Ovary (tissue), 9 donors: ENCODE measurements around the gene SUGT1. TPM values are rescaled to one million over a fixed set of nuclear protein-coding genes. Genes with fewer than 3 reads are reported as not detected.

ENCODE experiments used
- DNase-seq, 5 donors: peaks; one replicate each; pipeline ENCODE4 v3.0.0-alpha.2; 2019 to 2020
- H3K27ac ChIP-seq, 2 donors: fragments of 200-600 bp; one replicate each; pipeline versions ENCODE4 v1.5.1 to v1.8.0; 2019 to 2022
- H3K27me3 ChIP-seq: fragments of 200-600 bp; one replicate; pipeline ENCODE4 v1.8.0; 2022
- H3K36me3 ChIP-seq: fragments of 200-600 bp; sonication (generic); one replicate; pipeline ENCODE4 v1.5.1; 2019
- H3K4me1 ChIP-seq: one replicate; pipeline ENCODE4 v1.8.1; 2013; ENCODE audit warnings: mild to moderate bottlenecking, moderate library complexity; ENCODE audit not compliant: insufficient read depth
- H3K4me3 ChIP-seq: fragments of 200-600 bp; sonication (generic); one replicate; pipeline ENCODE4 v1.5.1; 2017
- H3K9me3 ChIP-seq, 2 donors: fragments of 200-600 bp in 1 of 2; sonication (generic) in 1 of 2; one replicate each; pipeline versions ENCODE4 v1.5.1 to v1.8.1; 2013 to 2019; ENCODE audit warnings: mild to moderate bottlenecking in 1 of 2, moderate library complexity in 1 of 2
- CTCF ChIP-seq, 3 donors: fragments of 450-650 bp in 2 of 3; fragments of 200-600 bp in 1 of 3; IDR thresholded peaks; one replicate each; pipeline versions ENCODE4 v1.5.1 to v1.8.0; 2016 to 2022; ENCODE audit warnings: antibody characterized with exemption in 3 of 3, mild to moderate bottlenecking in 1 of 3
- EP300 ChIP-seq: sonication (generic); formaldehyde crosslinking; IDR thresholded peaks from one replicate; pipeline ENCODE4 v1.6.1; 2017; ENCODE audit warnings: antibody characterized with exemption
- POLR2A ChIP-seq: fragments of 450-650 bp; IDR thresholded peaks from one replicate; pipeline ENCODE4 v1.6.1; 2017; ENCODE audit warnings: antibody characterized with exemption, mild to moderate bottlenecking, moderate library complexity
- WGBS, 3 donors: extraction: QIAGEN DNeasy Blood & Tissue Kit in 1 of 3; methylation state at CpG; one replicate each; pipeline versions ENCODE4 v1.1.5 to v1.1.7; 2013 to 2017; 5-methylcytosine and 5-hydroxymethylcytosine counted together
- intact Hi-C, 4 donors: fragments of 100-400 bp; cut with DNase I; formaldehyde crosslinking; loops; one replicate each; pipeline versions ENCODE4 v1.11.0 to v1.15.1; 2022 to 2023
- polyA plus RNA-seq, 2 donors: library from polyadenylated mRNA; stranded (reverse); fragments of 200-250 nt in 1 of 2; fragments of 350-450 nt in 1 of 2; fragmentation: Illumina TruSeq in 1 of 2; extraction: RNeasy Lipid Tissue Mini Kit (QIAGEN cat#74804) in 1 of 2; gene quantifications; one replicate each; pipeline ENCODE4 v1.2.3, GENCODE V29; 2013 to 2014
- total RNA-seq, 7 donors: library from RNA; depleted of rRNA in 2 of 7; stranded (reverse); fragments of >200 nt in 2 of 7; fragmentation: NEBNext Ultra II Directional in 3 of 7; extraction: Animal tissue kit (Norgen Biotek cat#: 25700) in 3 of 7; gene quantifications; one replicate each; pipeline versions ENCODE4 v1.1.0 to v1.2.4, GENCODE V29; 2016 to 2023
- donor health status: DM: no; HTN: no; CAD: no; lungs with moderate emphysema.
- donor health status: DM: no; HTN: no; CAD: no.
- donor health status: Bipolar disorder and iron deficiency.
- donor health status: DM: yes; HTN: yes; CAD: no.
- donor health status: DM: no; HTN: no; CAD: no.
- donor health status: DM: yes; HTN: yes; CAD: no.

SUGT1 gene
- total and polyA plus RNA-seq, 9 donors: 20.0 to 50.7 (median 44.8) TPM

- no peak overlapping the region for H3K4me3 ChIP-seq
- H3K27me3 ChIP-seq: no peaks in the 10 kb centered on the region
- H3K4me1 ChIP-seq: no peaks in the 10 kb centered on the region
- H3K9me3 ChIP-seq: no peaks in the 10 kb centered on the region
- WGBS, 3 donors: 3 to 5% (median 4%) methylated on average over 69 to 75 of the region's 75 CpGs
- no peaks in the 10 kb centered on the region for H3K36me3 ChIP-seq
- DNase-seq: no peak
- H3K27ac ChIP-seq: no peak overlapping the region
- no peak for TF ChIP-seq CTCF (IDR thresholded peaks at IDR 0.05)
- no peak for TF ChIP-seq EP300
- no peak for TF ChIP-seq POLR2A
- intact Hi-C loops: no loop called here
These were observed 86.3 kb downstream of the SUGT1 start for GRCh38 chr13:52738719-52739467.

DNA sequence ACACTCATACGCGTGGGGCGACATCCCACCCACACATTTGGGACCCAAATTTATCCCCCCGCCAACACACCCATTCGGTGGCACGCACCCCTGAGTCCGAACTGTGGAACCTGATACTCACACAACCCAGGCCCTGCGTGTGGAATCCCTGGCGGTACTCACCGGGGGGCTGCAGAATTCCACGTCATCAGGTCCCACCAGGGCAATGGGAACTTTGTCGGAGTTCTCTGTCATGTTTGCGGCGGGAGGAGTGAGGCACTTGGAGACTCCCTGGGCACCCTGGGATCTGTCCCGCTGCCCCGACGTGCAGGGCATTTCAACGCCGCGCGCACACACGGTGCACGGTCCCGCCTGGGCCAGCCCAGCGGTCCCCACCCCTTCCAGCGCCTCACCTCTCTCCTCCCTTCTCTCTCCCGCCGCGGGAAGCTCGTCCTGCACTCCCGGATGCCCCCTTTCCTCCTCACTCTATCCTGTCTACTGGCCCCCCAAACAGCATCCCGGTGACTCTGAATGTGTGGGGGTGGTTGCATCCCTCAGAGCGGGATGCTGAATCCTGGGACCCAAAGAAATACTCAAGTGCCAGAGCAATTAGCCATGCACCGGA is 86.9 kb downstream of the SUGT1 start, which contains the start of gene CNMD:
Gene CNMD (minus strand): TSS at position 353 of the 604 bp plus-strand sequence. CDS start 119 bp downstream, at position 234.
- DNase-seq: no peak
- no peaks in the 10 kb centered on the region for H3K9me3 ChIP-seq
- no peak within 1 kb of the TSS for H3K4me3 ChIP-seq
- no peaks in the 10 kb centered on the region for H3K27me3 ChIP-seq
- TF ChIP-seq EP300: no peak
- no peak for TF ChIP-seq CTCF (IDR thresholded peaks at IDR 0.05)
- 3 to 5% (median 5%) methylated on average over 30 to 34 of the region's 34 CpGs for WGBS, 3 donors
- no peak within 1 kb of the TSS for H3K27ac ChIP-seq
- H3K36me3 ChIP-seq: no peaks in the 10 kb centered on the region
- H3K4me1 ChIP-seq: no peaks in the 10 kb centered on the region
- intact Hi-C loops: no loop called here

GRCh38 chr13:52743569-52743968 is 90.9 kb downstream of the SUGT1 start:
- 58 to 73% (median 71%) methylated on average over 1 of the region's 1 CpG for WGBS, 3 donors
- no peak for TF ChIP-seq CTCF (IDR thresholded peaks at IDR 0.05)
- no peak for TF ChIP-seq EP300
- no peak for TF ChIP-seq POLR2A

GRCh38 chr13:52743988-52744387 is 91.4 kb downstream of the SUGT1 start:
- Histone ChIP-seq H3K4me1 (no peaks in the 10 kb centered on the region), H3K4me3 (no peak overlapping the region), H3K36me3 (no peaks in the 10 kb centered on the region), H3K27ac (no peak overlapping the region), H3K9me3 (no peaks in the 10 kb centered on the region), H3K27me3 (no peaks in the 10 kb centered on the region)
- DNase-seq: no peak
- intact Hi-C loops: no loop called here
- WGBS, 3 donors: 88 to 95% (median 92%) methylated on average over 3 of the region's 3 CpGs
- no peak for TF ChIP-seq POLR2A
- no peak for TF ChIP-seq EP300
- no peak for TF ChIP-seq CTCF (IDR thresholded peaks at IDR 0.05)

More at GRCh38 chr13:52743569-52743968, 90.9 kb downstream of the SUGT1 start:
- DNase-seq: no peak
- intact Hi-C loops: no loop called here
- no peaks in the 10 kb centered on the region for H3K4me1 ChIP-seq
- H3K4me3 ChIP-seq: no peak overlapping the region
- H3K27me3 ChIP-seq: no peaks in the 10 kb centered on the region
- no peak overlapping the region for H3K27ac ChIP-seq
- no peaks in the 10 kb centered on the region for H3K36me3 ChIP-seq
- H3K9me3 ChIP-seq: no peaks in the 10 kb centered on the region
